ENCODE measurements around the gene MAN1A2.
"Not testable (repeated sequence)": the region's sequence is repeated elsewhere in the genome, so short reads cannot be mapped to it uniquely, and the experiment has no call there.

GRCh38 chr1:117352695-117353094, 14.6 kb upstream of the MAN1A2 start:
- TF ChIP-seq, protein P1, sequence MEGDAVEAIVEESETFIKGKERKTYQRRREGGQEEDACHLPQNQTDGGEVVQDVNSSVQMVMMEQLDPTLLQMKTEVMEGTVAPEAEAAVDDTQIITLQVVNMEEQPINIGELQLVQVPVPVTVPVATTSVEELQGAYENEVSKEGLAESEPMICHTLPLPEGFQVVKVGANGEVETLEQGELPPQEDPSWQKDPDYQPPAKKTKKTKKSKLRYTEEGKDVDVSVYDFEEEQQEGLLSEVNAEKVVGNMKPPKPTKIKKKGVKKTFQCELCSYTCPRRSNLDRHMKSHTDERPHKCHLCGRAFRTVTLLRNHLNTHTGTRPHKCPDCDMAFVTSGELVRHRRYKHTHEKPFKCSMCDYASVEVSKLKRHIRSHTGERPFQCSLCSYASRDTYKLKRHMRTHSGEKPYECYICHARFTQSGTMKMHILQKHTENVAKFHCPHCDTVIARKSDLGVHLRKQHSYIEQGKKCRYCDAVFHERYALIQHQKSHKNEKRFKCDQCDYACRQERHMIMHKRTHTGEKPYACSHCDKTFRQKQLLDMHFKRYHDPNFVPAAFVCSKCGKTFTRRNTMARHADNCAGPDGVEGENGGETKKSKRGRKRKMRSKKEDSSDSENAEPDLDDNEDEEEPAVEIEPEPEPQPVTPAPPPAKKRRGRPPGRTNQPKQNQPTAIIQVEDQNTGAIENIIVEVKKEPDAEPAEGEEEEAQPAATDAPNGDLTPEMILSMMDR (IDR thresholded peaks at IDR 0.05; ENCODE audit: poor library complexity): not testable (repeated sequence)
- TF ChIP-seq EZH2phosphoT487 (IDR thresholded peaks at IDR 0.05; ENCODE audit: low read depth, severe bottlenecking, unreplicated experiment); EZH2 (IDR thresholded peaks at IDR 0.05; ENCODE audit: borderline replicate concordance): not testable (repeated sequence)

All from hepatocyte (in vitro differentiated cells).